Measurements from ENCODE around the gene C9orf50.

- TF ChIP-seq CTCF (IDR thresholded peaks at IDR 0.05): no peak
- TF ChIP-seq POLR2A (IDR thresholded peaks at IDR 0.05): no peak
Measured at GRCh38 chr9:129598089-129598596, 22.8 kb downstream of the C9orf50 start.

Measured in heart left ventricle (tissue), 13 donors.